AG04449 (cell line): ENCODE data around the gene ATP10B.

Source experiments
- CTCF ChIA-PET: fragments of 350-600 bp; formaldehyde crosslinking; extraction: SDS; loops from one replicate; lab custom pipeline; 2021; ENCODE audit warnings: antibody characterized with exemption; lab: Yijun Ruan, JAX
- POLR2A ChIA-PET: fragments of 400-600, 350-600 bp; formaldehyde crosslinking; extraction: SDS; loops from one replicate; lab custom pipeline; 2020; ENCODE audit warnings: antibody characterized with exemption, inconsistent platforms; lab: Yijun Ruan, JAX
- DNase-seq: peaks from one replicate; pipeline ENCODE4 v3.0.0-alpha.2; 2010; ENCODE audit warnings: low read depth, low spot score
- H3K4me3 ChIP-seq: 2 replicates; pipeline ENCODE4 v1.5.1; 2011; ENCODE audit warnings: low read depth, mild to moderate bottlenecking, control low read depth, low read length
- TF ChIP-seq, protein P1 (sequence below): IDR thresholded peaks from one replicate; pipeline ENCODE4 v1.5.1; 2011; ENCODE audit warnings: mild to moderate bottlenecking, moderate library complexity, low read length, control low read depth, inconsistent platforms; ENCODE audit not compliant: insufficient read depth; ENCODE audit errors: missing control alignments

ATP10B gene

GRCh38 chr5:160788102-160788660 is 63.8 kb downstream of the ATP10B start:
- no peak overlapping the region for H3K4me3 ChIP-seq
- no peak for DNase-seq
- TF ChIP-seq, protein P1, sequence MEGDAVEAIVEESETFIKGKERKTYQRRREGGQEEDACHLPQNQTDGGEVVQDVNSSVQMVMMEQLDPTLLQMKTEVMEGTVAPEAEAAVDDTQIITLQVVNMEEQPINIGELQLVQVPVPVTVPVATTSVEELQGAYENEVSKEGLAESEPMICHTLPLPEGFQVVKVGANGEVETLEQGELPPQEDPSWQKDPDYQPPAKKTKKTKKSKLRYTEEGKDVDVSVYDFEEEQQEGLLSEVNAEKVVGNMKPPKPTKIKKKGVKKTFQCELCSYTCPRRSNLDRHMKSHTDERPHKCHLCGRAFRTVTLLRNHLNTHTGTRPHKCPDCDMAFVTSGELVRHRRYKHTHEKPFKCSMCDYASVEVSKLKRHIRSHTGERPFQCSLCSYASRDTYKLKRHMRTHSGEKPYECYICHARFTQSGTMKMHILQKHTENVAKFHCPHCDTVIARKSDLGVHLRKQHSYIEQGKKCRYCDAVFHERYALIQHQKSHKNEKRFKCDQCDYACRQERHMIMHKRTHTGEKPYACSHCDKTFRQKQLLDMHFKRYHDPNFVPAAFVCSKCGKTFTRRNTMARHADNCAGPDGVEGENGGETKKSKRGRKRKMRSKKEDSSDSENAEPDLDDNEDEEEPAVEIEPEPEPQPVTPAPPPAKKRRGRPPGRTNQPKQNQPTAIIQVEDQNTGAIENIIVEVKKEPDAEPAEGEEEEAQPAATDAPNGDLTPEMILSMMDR = no peak
- ChIA-PET POLR2A (no interaction called here), CTCF (no interaction called here)

- no peak for DNase-seq
- POLR2A ChIA-PET = no interaction called here
- CTCF ChIA-PET = no interaction called here
- no peak overlapping the region for H3K4me3 ChIP-seq
- TF ChIP-seq, protein P1 = no peak
Measured at GRCh38 chr5:160787240-160787639, 64.8 kb downstream of the ATP10B start.

GRCh38 chr5:160774666-160775315 is 77.2 kb downstream of the ATP10B start:
- no peak for DNase-seq
- POLR2A ChIA-PET = no interaction called here
- TF ChIP-seq, protein P1 = no peak
- CTCF ChIA-PET = no interaction called here
- H3K4me3 ChIP-seq = no peak overlapping the region

DNA sequence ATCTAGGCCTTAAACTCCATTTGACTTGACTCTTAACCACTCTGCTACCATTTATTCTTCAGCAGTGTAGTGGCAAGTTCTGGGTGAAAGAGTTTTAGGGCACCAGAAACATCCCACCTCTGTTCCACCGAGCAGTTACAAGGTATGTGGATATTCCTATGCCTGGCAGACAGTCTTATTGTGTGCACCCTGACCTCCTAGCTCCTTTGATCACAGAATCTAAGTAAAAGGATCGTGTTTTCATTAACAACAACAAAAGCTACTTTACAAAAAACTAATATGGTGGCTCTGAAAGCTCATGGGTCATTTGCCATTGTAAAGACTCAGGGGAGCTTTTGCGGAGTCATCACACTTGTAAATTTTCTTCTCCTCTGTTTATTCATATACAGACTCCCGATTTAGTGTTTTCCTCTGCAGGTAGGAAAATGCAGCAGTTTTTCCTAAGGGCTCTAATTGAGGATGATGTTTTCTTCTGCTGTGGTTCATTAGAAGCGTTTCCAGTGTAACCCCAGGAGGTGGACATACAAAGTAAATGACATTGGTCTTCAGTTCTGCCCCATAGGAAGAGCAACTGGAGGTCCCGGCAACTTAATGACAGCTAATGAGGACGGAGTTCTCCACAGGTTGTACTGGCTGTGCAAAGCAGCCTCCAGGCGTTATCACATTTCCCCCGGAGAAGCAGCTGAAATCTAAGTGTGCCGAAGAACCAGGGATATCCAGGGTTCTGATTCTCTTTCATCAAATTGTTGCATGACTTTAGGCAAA is 78.2 kb downstream of the ATP10B start:
- ChIA-PET CTCF (no interaction called here), POLR2A (no interaction called here)
- TF ChIP-seq, protein P1 = no peak
- no peak for DNase-seq
- H3K4me3 ChIP-seq = no peak overlapping the region

- POLR2A ChIA-PET = no interaction called here
- H3K4me3 ChIP-seq = no peak overlapping the region
- TF ChIP-seq, protein P1 = no peak
- no peak for DNase-seq
- CTCF ChIA-PET = no interaction called here
Measured at GRCh38 chr5:160772854-160773253, 79.2 kb downstream of the ATP10B start.

DNA sequence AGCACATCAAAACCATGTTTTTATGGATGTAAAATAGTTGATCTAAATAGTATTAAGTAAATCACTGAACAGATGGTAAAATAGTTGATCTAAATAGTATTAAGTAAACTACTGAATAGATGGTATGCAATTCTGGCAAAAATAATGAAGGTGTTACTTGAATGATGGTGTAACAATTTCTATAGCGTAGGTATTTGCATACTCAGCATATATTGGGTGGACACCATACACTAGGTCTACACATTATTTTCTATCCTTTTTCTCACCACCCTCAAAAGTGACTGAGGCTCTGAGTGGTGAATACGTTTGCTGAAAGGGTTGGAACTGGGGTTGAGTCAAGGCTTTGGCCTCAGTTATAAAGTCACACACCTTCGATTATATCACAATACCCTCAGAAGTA is 81.3 kb downstream of the ATP10B start:
- TF ChIP-seq, protein P1 = no peak
- POLR2A ChIA-PET = no interaction called here
- CTCF ChIA-PET = no interaction called here
- no peak for DNase-seq
- H3K4me3 ChIP-seq = no peak overlapping the region
